HG03103 (cell line): ENCODE results near the gene SLC15A4.
"Not testable (repeated sequence)": the region's sequence is repeated elsewhere in the genome, so short reads cannot be mapped to it uniquely, and the experiment has no call there.

ENCODE experiments used
- ATAC-seq: cut with Tn5 transposase; IDR thresholded peaks from one replicate; pipeline ENCODE4 v1.9.1; 2021; ENCODE audit warnings: low read depth; ENCODE audit not compliant: unreplicated experiment

SLC15A4 gene

GRCh38 chr12:128823916-128824839, at the start of gene SLC15A4:
SLC15A4 (minus strand) TSS chr12:128823958; CDS start chr12:128823943, 15 bp downstream.
- ATAC-seq, result peak; percentile 77

GRCh38 chr12:128872303-128872702, 48.5 kb upstream of the SLC15A4 start:
- ATAC-seq, result no peak

GRCh38 chr12:128871516-128871892, 47.7 kb upstream of the SLC15A4 start:
- ATAC-seq, result no peak

GRCh38 chr12:128867466-128867865, 43.7 kb upstream of the SLC15A4 start:
- ATAC-seq, result no peak

- ATAC-seq, result peak; percentile 64
Observed at GRCh38 chr12:128864516-128865186, 40.9 kb upstream of the SLC15A4 start.

- no peak for ATAC-seq
Observed at GRCh38 chr12:128863957-128864356, 40.2 kb upstream of the SLC15A4 start.

- no peak for ATAC-seq
Observed at GRCh38 chr12:128861226-128862016, 37.7 kb upstream of the SLC15A4 start.

- ATAC-seq, result no peak
Observed at GRCh38 chr12:128859311-128859710, 35.6 kb upstream of the SLC15A4 start.

- no peak for ATAC-seq
Observed at GRCh38 chr12:128857133-128857763, 33.5 kb upstream of the SLC15A4 start.

- ATAC-seq, result no peak
Observed at GRCh38 chr12:128856791-128857078, 33.0 kb upstream of the SLC15A4 start.

GRCh38 chr12:128856035-128856790, 32.5 kb upstream of the SLC15A4 start:
- ATAC-seq, result no peak

GRCh38 chr12:128853600-128854197, 29.9 kb upstream of the SLC15A4 start:
- no peak for ATAC-seq

GRCh38 chr12:128852885-128853599, 29.3 kb upstream of the SLC15A4 start, which contains the start of gene GLT1D1:
GLT1D1 (plus strand) TSS chr12:128853478; CDS start chr12:128853582, 104 bp downstream.
- ATAC-seq, result no peak

- no peak for ATAC-seq
Observed at GRCh38 chr12:128852026-128852698, 28.4 kb upstream of the SLC15A4 start.

GRCh38 chr12:128851429-128851828, 27.7 kb upstream of the SLC15A4 start:
- ATAC-seq, result not testable (repeated sequence)

- no peak for ATAC-seq
Observed at GRCh38 chr12:128850400-128850799, 26.6 kb upstream of the SLC15A4 start.

- not testable (repeated sequence) for ATAC-seq
Observed at GRCh38 chr12:128849806-128850205, 26.0 kb upstream of the SLC15A4 start.

GRCh38 chr12:128848371-128848770, 24.6 kb upstream of the SLC15A4 start:
- ATAC-seq, result no peak
